ENCODE data around the gene COA6. TPM values are rescaled to one million over a fixed set of nuclear protein-coding genes. Genes with fewer than 3 reads are reported as not detected.

Gene COA6
- total and polyA plus RNA-seq, 4 donors: 5.3 to 37.0 (median 18.6) TPM

DNA sequence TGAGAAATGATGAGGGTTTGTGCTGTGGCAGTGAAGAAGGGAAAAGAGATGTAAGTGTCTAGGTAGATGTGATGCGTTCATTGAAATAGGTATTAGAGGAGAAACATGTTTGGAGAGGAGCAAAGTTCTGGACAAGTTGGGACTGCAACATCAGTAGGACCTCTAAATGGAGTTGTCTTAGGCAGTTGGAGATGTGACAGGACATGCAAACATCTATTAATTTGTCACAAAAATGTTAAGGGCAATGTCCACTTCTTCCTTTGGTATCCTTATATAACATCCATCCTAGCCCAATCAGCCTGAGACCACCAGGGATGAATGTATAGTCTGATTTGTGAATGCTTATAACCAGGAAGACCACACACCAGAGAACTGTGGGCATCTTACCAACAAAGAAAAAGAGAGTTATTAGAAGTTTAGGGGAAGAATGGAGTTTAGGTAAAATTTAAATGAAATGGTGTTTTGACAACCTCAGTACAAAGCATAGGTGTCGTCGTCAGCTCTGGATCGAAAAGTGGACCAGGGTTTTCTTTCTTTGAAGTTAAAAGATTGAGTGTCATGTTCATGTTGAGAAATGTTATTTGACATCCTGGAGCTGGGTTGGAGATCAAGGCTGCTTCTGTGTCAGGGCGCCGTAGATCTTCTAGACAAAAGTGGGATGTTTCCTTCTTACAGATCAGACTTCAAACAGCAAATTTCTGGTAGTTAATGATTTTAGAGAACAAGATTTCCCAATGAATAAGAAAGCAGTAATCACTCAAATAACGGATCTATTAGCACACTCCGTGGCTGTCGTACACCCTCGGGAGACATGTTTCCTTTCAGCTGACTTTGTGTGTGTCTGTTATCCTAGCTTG is 8.7 kb downstream of the COA6 start:
- H3K9ac ChIP-seq (ENCODE audit: low read depth in 1 of 2, low read length in 2 of 2): no peak overlapping the region
- WGBS: 92% methylated on average over 10 of the region's 10 CpGs
- TF ChIP-seq, protein P1, sequence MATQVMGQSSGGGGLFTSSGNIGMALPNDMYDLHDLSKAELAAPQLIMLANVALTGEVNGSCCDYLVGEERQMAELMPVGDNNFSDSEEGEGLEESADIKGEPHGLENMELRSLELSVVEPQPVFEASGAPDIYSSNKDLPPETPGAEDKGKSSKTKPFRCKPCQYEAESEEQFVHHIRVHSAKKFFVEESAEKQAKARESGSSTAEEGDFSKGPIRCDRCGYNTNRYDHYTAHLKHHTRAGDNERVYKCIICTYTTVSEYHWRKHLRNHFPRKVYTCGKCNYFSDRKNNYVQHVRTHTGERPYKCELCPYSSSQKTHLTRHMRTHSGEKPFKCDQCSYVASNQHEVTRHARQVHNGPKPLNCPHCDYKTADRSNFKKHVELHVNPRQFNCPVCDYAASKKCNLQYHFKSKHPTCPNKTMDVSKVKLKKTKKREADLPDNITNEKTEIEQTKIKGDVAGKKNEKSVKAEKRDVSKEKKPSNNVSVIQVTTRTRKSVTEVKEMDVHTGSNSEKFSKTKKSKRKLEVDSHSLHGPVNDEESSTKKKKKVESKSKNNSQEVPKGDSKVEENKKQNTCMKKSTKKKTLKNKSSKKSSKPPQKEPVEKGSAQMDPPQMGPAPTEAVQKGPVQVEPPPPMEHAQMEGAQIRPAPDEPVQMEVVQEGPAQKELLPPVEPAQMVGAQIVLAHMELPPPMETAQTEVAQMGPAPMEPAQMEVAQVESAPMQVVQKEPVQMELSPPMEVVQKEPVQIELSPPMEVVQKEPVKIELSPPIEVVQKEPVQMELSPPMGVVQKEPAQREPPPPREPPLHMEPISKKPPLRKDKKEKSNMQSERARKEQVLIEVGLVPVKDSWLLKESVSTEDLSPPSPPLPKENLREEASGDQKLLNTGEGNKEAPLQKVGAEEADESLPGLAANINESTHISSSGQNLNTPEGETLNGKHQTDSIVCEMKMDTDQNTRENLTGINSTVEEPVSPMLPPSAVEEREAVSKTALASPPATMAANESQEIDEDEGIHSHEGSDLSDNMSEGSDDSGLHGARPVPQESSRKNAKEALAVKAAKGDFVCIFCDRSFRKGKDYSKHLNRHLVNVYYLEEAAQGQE (IDR thresholded peaks at IDR 0.05): no peak
- TF ChIP-seq HNF4G (IDR thresholded peaks at IDR 0.05): no peak
- no peak for TF ChIP-seq SP1 (IDR thresholded peaks at IDR 0.05)
- no peak for TF ChIP-seq NR2F2 (IDR thresholded peaks at IDR 0.05)
- no peak for TF ChIP-seq EGR1 (IDR thresholded peaks at IDR 0.05; ENCODE audit: low read depth in 2 of 2)
- no peak for TF ChIP-seq JUND (IDR thresholded peaks at IDR 0.05)
- TF ChIP-seq TAF1 (conservative IDR thresholded peaks at IDR 0.05): no peak
- TF ChIP-seq FOXA1 (IDR thresholded peaks at IDR 0.05): no peak
- TF ChIP-seq YY1 (IDR thresholded peaks at IDR 0.05): no peak
- no peak for TF ChIP-seq FOXA2 (IDR thresholded peaks at IDR 0.05)
- no peak for TF ChIP-seq RAD21 (IDR thresholded peaks at IDR 0.05)
- TF ChIP-seq GABPA (IDR thresholded peaks at IDR 0.05 in 1 of 2, conservative IDR thresholded peaks at IDR 0.05 in 1 of 2): no peak
- TF ChIP-seq, protein P2, sequence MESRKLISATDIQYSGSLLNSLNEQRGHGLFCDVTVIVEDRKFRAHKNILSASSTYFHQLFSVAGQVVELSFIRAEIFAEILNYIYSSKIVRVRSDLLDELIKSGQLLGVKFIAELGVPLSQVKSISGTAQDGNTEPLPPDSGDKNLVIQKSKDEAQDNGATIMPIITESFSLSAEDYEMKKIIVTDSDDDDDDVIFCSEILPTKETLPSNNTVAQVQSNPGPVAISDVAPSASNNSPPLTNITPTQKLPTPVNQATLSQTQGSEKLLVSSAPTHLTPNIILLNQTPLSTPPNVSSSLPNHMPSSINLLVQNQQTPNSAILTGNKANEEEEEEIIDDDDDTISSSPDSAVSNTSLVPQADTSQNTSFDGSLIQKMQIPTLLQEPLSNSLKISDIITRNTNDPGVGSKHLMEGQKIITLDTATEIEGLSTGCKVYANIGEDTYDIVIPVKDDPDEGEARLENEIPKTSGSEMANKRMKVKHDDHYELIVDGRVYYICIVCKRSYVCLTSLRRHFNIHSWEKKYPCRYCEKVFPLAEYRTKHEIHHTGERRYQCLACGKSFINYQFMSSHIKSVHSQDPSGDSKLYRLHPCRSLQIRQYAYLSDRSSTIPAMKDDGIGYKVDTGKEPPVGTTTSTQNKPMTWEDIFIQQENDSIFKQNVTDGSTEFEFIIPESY (IDR thresholded peaks at IDR 0.05): no peak
- TF ChIP-seq, protein P3, sequence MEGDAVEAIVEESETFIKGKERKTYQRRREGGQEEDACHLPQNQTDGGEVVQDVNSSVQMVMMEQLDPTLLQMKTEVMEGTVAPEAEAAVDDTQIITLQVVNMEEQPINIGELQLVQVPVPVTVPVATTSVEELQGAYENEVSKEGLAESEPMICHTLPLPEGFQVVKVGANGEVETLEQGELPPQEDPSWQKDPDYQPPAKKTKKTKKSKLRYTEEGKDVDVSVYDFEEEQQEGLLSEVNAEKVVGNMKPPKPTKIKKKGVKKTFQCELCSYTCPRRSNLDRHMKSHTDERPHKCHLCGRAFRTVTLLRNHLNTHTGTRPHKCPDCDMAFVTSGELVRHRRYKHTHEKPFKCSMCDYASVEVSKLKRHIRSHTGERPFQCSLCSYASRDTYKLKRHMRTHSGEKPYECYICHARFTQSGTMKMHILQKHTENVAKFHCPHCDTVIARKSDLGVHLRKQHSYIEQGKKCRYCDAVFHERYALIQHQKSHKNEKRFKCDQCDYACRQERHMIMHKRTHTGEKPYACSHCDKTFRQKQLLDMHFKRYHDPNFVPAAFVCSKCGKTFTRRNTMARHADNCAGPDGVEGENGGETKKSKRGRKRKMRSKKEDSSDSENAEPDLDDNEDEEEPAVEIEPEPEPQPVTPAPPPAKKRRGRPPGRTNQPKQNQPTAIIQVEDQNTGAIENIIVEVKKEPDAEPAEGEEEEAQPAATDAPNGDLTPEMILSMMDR (IDR thresholded peaks at IDR 0.05; ENCODE audit: low read depth, low read length, missing input control): no peak
- TF ChIP-seq, protein P4, sequence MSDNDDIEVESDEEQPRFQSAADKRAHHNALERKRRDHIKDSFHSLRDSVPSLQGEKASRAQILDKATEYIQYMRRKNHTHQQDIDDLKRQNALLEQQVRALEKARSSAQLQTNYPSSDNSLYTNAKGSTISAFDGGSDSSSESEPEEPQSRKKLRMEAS (IDR thresholded peaks at IDR 0.05): no peak
- no peak for TF ChIP-seq RXRA (IDR thresholded peaks at IDR 0.05)
- TF ChIP-seq HNF4A (conservative IDR thresholded peaks at IDR 0.05): no peak

More for the DNA sequence above, 8.7 kb downstream of the COA6 start:
- H3K36me3 ChIP-seq (ENCODE audit: control insufficient read depth in 4 of 4, insufficient read depth in 3 of 4, low read depth in 1 of 4, low read length in 3 of 4): peaks cover 1 to 25% (median 16%) of the 10 kb centered on the region in 4 donors
- no peak overlapping the region for H3K27ac ChIP-seq (ENCODE audit: low read depth in 1 of 2, low read length in 2 of 2)
- H3K27me3 ChIP-seq (ENCODE audit: control insufficient read depth in 4 of 4, insufficient read depth in 4 of 4, low read length in 3 of 4): no peaks in the 10 kb centered on the region
- H3K9me3 ChIP-seq (ENCODE audit: control insufficient read depth in 4 of 4, low read length in 3 of 4): no peaks in the 10 kb centered on the region
- no peaks in the 10 kb centered on the region for H3K4me1 ChIP-seq (ENCODE audit: control insufficient read depth in 4 of 4, insufficient read depth in 4 of 4, low read length in 3 of 4)
- no peak overlapping the region for H3K4me3 ChIP-seq (ENCODE audit: low read depth in 1 of 3, low read length in 3 of 3)
- no peak for DNase-seq (ENCODE audit: low spot score)

Data from liver (tissue), 9 donors.